Left lung (tissue), 10 donors: Measurements from ENCODE around the gene DHRSX. TPM values are rescaled to one million over a fixed set of nuclear protein-coding genes. Genes with fewer than 3 reads are reported as not detected.
"Not testable (repeated sequence)": the region's sequence is repeated elsewhere in the genome, so short reads cannot be mapped to it uniquely, and the experiment has no call there.

Experiments
- ATAC-seq: fragments of 200-7000 bp; cut with Tn5 transposase; one replicate; pipeline ENCODE4 v1.9.1; 2020; ENCODE audit warnings: moderate library complexity
- DNase-seq, 4 donors: peaks; one replicate each; pipeline ENCODE4 v3.0.0-alpha.2; 2013 to 2020
- H3K27ac ChIP-seq, 2 donors: fragments of 200-600 bp; sonication (generic) in 1 of 2; one replicate each; pipeline versions ENCODE4 v1.5.0 to v1.8.0; 2020 to 2021
- H3K27me3 ChIP-seq, 2 donors: fragments of 200-600 bp; sonication (generic) in 1 of 2; one replicate each; pipeline versions ENCODE4 v1.5.0 to v1.8.0; 2020 to 2021
- H3K36me3 ChIP-seq, 2 donors: fragments of 200-600 bp; sonication (generic) in 1 of 2; one replicate each; pipeline versions ENCODE4 v1.5.0 to v1.8.0; 2020 to 2021
- H3K4me1 ChIP-seq, 2 donors: fragments of 200-600 bp; one replicate each; pipeline ENCODE4 v1.8.0; 2021
- H3K4me3 ChIP-seq, 2 donors: fragments of 200-600 bp; sonication (generic) in 1 of 2; one replicate each; pipeline versions ENCODE4 v1.5.0 to v1.8.0; 2020 to 2021; ENCODE audit warnings: mild to moderate bottlenecking in 1 of 2
- H3K9me3 ChIP-seq, 2 donors: fragments of 200-600 bp; sonication (generic) in 1 of 2; one replicate each; pipeline versions ENCODE4 v1.5.0 to v1.8.0; 2020 to 2021
- CTCF ChIP-seq, 2 donors: fragments of 200-600 bp; sonication (generic) in 1 of 2; IDR thresholded peaks; one replicate each; pipeline versions ENCODE4 v1.5.0 to v1.8.0; 2021; ENCODE audit warnings: antibody characterized with exemption in 2 of 2
- intact Hi-C, 2 donors: fragments of 100-400 bp; cut with DNase I; formaldehyde crosslinking; loops; one replicate each; pipeline versions ENCODE4 v1.11.2 to v1.14.2; 2022
- polyA plus RNA-seq, 6 donors: library from polyadenylated mRNA; unstranded; fragments of 120-200 nt; gene quantifications; one replicate each; pipeline ENCODE4 v1.2.1, GENCODE V29; 2013; ENCODE audit not compliant: insufficient read length in 6 of 6
- total RNA-seq, 2 donors: library from RNA; stranded (reverse); fragmentation: NEBNext Ultra II Directional; extraction: Animal tissue kit (Norgen Biotek cat#: 25700); gene quantifications; one replicate each; pipeline ENCODE4 v1.2.1, GENCODE V29; 2021
- donor health status: DM: no; HTN: yes; CAD: no.
- donor health status: DM: no; HTN: no; CAD: no.

Gene DHRSX
- total and polyA plus RNA-seq, 8 donors = 20.2 to 31.5 (median 26.8) TPM

GRCh38 chrX:2224161-2224560, 276.6 kb downstream of the DHRSX start:
- DNase-seq = no peak
- no peak for TF ChIP-seq CTCF (IDR thresholded peaks at IDR 0.05)
- peaks cover 0 to 48% of the 10 kb centered on the region in 2 donors for H3K9me3 ChIP-seq
- intact Hi-C loops = no loop called here
- H3K27me3 ChIP-seq = no peaks in the 10 kb centered on the region
- H3K36me3 ChIP-seq = peaks cover 0 to 47% of the 10 kb centered on the region in 2 donors
- no peaks in the 10 kb centered on the region for H3K4me1 ChIP-seq
- H3K4me3 ChIP-seq = no peak overlapping the region
- no peak overlapping the region for H3K27ac ChIP-seq
- no peak for ATAC-seq

GRCh38 chrX:2220829-2221567, 279.8 kb downstream of the DHRSX start:
- H3K4me1 ChIP-seq = no peaks in the 10 kb centered on the region
- TF ChIP-seq CTCF (IDR thresholded peaks at IDR 0.05) = no peak
- no peak overlapping the region for H3K4me3 ChIP-seq
- intact Hi-C loops = no loop called here
- ATAC-seq (no peak), DNase-seq (no peak)
- H3K27ac ChIP-seq = no peak overlapping the region
- no peaks in the 10 kb centered on the region for H3K27me3 ChIP-seq
- peaks cover 0 to 75% of the 10 kb centered on the region in 2 donors for H3K9me3 ChIP-seq
- H3K36me3 ChIP-seq = peaks cover 0 to 58% of the 10 kb centered on the region in 2 donors

GRCh38 chrX:2220296-2220695, 280.5 kb downstream of the DHRSX start:
- peaks cover 0 to 81% of the 10 kb centered on the region in 2 donors for H3K9me3 ChIP-seq
- no peak overlapping the region for H3K4me3 ChIP-seq
- DNase-seq (no peak), ATAC-seq (no peak)
- H3K27ac ChIP-seq = no peak overlapping the region
- H3K27me3 ChIP-seq = no peaks in the 10 kb centered on the region
- H3K4me1 ChIP-seq = no peaks in the 10 kb centered on the region
- intact Hi-C loops = no loop called here
- H3K36me3 ChIP-seq = peaks cover 0 to 58% of the 10 kb centered on the region in 2 donors
- no peak for TF ChIP-seq CTCF (IDR thresholded peaks at IDR 0.05)

GRCh38 chrX:2214138-2214823, 286.5 kb downstream of the DHRSX start:
- H3K27ac ChIP-seq, H3K4me3 ChIP-seq, H3K4me1 ChIP-seq, intact Hi-C loops, DNase-seq, ATAC-seq, H3K27me3 ChIP-seq: not testable (repeated sequence)
- peaks cover 0 to 55% of the 10 kb centered on the region in 2 donors for H3K9me3 ChIP-seq
- H3K36me3 ChIP-seq = peaks cover 0 to 11% of the 10 kb centered on the region in 2 donors

- H3K36me3 ChIP-seq, ATAC-seq, H3K27me3 ChIP-seq, DNase-seq, intact Hi-C loops, H3K4me1 ChIP-seq, H3K27ac ChIP-seq, H3K4me3 ChIP-seq: not testable (repeated sequence)
- H3K9me3 ChIP-seq = peaks cover 0 to 30% of the 10 kb centered on the region in 2 donors
Measured at GRCh38 chrX:2211667-2212066, 289.1 kb downstream of the DHRSX start.

- Histone ChIP-seq H3K9me3 (peaks cover 0 to 8% of the 10 kb centered on the region in 2 donors), H3K27ac (no peak overlapping the region), H3K4me3 (no peak overlapping the region), H3K4me1 (no peaks in the 10 kb centered on the region), H3K36me3 (no peaks in the 10 kb centered on the region), H3K27me3 (no peaks in the 10 kb centered on the region)
- no peak for TF ChIP-seq CTCF (IDR thresholded peaks at IDR 0.05)
- DNase-seq (no peak), ATAC-seq (no peak)
- intact Hi-C loops = no loop called here
Measured at GRCh38 chrX:2193273-2193592, 307.5 kb downstream of the DHRSX start.
